ENCODE results near the gene DCTN5. TPM values are rescaled to one million over a fixed set of nuclear protein-coding genes. Genes with fewer than 3 reads are reported as not detected.
A peak's percentile ranks its signal among the peaks of the same experiment; 100 is the strongest.

DCTN5 gene
- polyA plus RNA-seq, 4 donors: 12.2 to 55.8 (median 20.3) TPM

- Histone ChIP-seq H3K27me3 (ENCODE audit: control insufficient read depth in 3 of 3, insufficient read depth in 3 of 3, low read length in 3 of 3) (no peaks in the 10 kb centered on the region), H3K36me3 (ENCODE audit: control insufficient read depth in 3 of 3, insufficient read depth in 2 of 3, low read depth in 1 of 3, low read length in 3 of 3) (no peaks in the 10 kb centered on the region), H3K9me3 (ENCODE audit: control insufficient read depth in 2 of 2, insufficient read depth in 1 of 2, low read depth in 1 of 2, low read length in 1 of 2) (no peaks in the 10 kb centered on the region), H3K4me3 (ENCODE audit: low read depth in 1 of 3, low read length in 3 of 3) (no peak overlapping the region), H3K4me1 (ENCODE audit: control insufficient read depth in 3 of 3, insufficient read depth in 2 of 3, low read depth in 1 of 3, low read length in 2 of 3) (no peaks in the 10 kb centered on the region), H3K27ac (ENCODE audit: low read depth in 1 of 3, low read length in 2 of 3) (no peak overlapping the region)
- no peak for DNase-seq
- WGBS, 3 donors: 65 to 85% (median 79%) methylated on average over 2 of the region's 2 CpGs
- FAIRE-seq: no peak
These were observed 61.7 kb downstream of the DCTN5 start for GRCh38 chr16:23702951-23703350.

- Histone ChIP-seq H3K4me3 (ENCODE audit: low read depth in 1 of 3, low read length in 3 of 3) (no peak overlapping the region), H3K4me1 (ENCODE audit: control insufficient read depth in 3 of 3, insufficient read depth in 2 of 3, low read depth in 1 of 3, low read length in 2 of 3) (no peaks in the 10 kb centered on the region), H3K36me3 (ENCODE audit: control insufficient read depth in 3 of 3, insufficient read depth in 2 of 3, low read depth in 1 of 3, low read length in 3 of 3) (no peaks in the 10 kb centered on the region), H3K27ac (ENCODE audit: low read depth in 1 of 3, low read length in 2 of 3) (no peak overlapping the region), H3K27me3 (ENCODE audit: control insufficient read depth in 3 of 3, insufficient read depth in 3 of 3, low read length in 3 of 3) (peaks cover 0 to 2% (median 0%) of the 10 kb centered on the region in 3 donors), H3K9me3 (ENCODE audit: control insufficient read depth in 2 of 2, insufficient read depth in 1 of 2, low read depth in 1 of 2, low read length in 1 of 2) (peaks cover 0 to 8% of the 10 kb centered on the region in 2 donors)
- no peak for FAIRE-seq
- DNase-seq: no peak
- WGBS, 3 donors: 86 to 87% (median 86%) methylated on average over 22 of the region's 22 CpGs
These were observed 63.7 kb downstream of the DCTN5 start for GRCh38 chr16:23704772-23705516.

GRCh38 chr16:23705517-23705902 is 64.2 kb downstream of the DCTN5 start:
- Histone ChIP-seq H3K27me3 (ENCODE audit: control insufficient read depth in 3 of 3, insufficient read depth in 3 of 3, low read length in 3 of 3) (peaks cover 0 to 2% (median 0%) of the 10 kb centered on the region in 3 donors), H3K4me3 (ENCODE audit: low read depth in 1 of 3, low read length in 3 of 3) (no peak overlapping the region), H3K36me3 (ENCODE audit: control insufficient read depth in 3 of 3, insufficient read depth in 2 of 3, low read depth in 1 of 3, low read length in 3 of 3) (no peaks in the 10 kb centered on the region), H3K9me3 (ENCODE audit: control insufficient read depth in 2 of 2, insufficient read depth in 1 of 2, low read depth in 1 of 2, low read length in 1 of 2) (peaks cover 0 to 13% of the 10 kb centered on the region in 2 donors), H3K4me1 (ENCODE audit: control insufficient read depth in 3 of 3, insufficient read depth in 2 of 3, low read depth in 1 of 3, low read length in 2 of 3) (no peaks in the 10 kb centered on the region), H3K27ac (ENCODE audit: low read depth in 1 of 3, low read length in 2 of 3) (no peak overlapping the region)
- FAIRE-seq: no peak
- no peak for DNase-seq
- 80 to 89% (median 84%) methylated on average over 2 of the region's 2 CpGs for whole genome bisulfite sequencing, 3 donors

DNA sequence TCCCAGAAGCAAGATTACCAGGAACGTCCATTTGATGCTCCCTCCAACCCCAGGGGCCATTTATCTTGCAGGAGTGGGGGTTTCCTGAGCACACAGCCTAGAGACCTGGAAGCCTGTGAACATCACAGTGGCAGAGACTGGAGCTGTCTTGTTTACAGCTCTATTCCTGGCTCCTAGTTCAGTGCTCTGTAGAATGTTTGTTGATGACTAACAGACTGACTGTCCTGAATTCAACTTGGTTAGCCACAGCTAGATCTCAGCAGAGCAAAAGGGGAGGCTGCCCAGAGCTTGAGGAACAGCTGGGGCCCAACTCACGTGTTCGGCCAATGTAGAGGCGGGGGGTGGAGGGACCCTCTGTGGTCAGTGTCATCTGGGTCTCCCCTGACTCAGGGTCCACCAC is 65.2 kb downstream of the DCTN5 start:
- 80 to 89% (median 88%) methylated on average over 4 of the region's 4 CpGs for WGBS, 3 donors
- FAIRE-seq: no peak
- Histone ChIP-seq H3K9me3 (ENCODE audit: control insufficient read depth in 2 of 2, insufficient read depth in 1 of 2, low read depth in 1 of 2, low read length in 1 of 2) (peaks cover 0 to 14% of the 10 kb centered on the region in 2 donors), H3K36me3 (ENCODE audit: control insufficient read depth in 3 of 3, insufficient read depth in 2 of 3, low read depth in 1 of 3, low read length in 3 of 3) (no peaks in the 10 kb centered on the region), H3K4me1 (ENCODE audit: control insufficient read depth in 3 of 3, insufficient read depth in 2 of 3, low read depth in 1 of 3, low read length in 2 of 3) (no peaks in the 10 kb centered on the region), H3K27ac (ENCODE audit: low read depth in 1 of 3, low read length in 2 of 3) (no peak overlapping the region), H3K27me3 (ENCODE audit: control insufficient read depth in 3 of 3, insufficient read depth in 3 of 3, low read length in 3 of 3) (peaks cover 0 to 4% (median 0%) of the 10 kb centered on the region in 3 donors), H3K4me3 (ENCODE audit: low read depth in 1 of 3, low read length in 3 of 3) (no peak overlapping the region)
- DNase-seq: no peak

GRCh38 chr16:23709536-23709935 is 68.3 kb downstream of the DCTN5 start:
- H3K36me3 ChIP-seq (ENCODE audit: control insufficient read depth in 3 of 3, insufficient read depth in 2 of 3, low read depth in 1 of 3, low read length in 3 of 3): no peaks in the 10 kb centered on the region
- peaks cover 0 to 14% of the 10 kb centered on the region in 2 donors for H3K9me3 ChIP-seq (ENCODE audit: control insufficient read depth in 2 of 2, insufficient read depth in 1 of 2, low read depth in 1 of 2, low read length in 1 of 2)
- H3K4me1 ChIP-seq (ENCODE audit: control insufficient read depth in 3 of 3, insufficient read depth in 2 of 3, low read depth in 1 of 3, low read length in 2 of 3): no peaks in the 10 kb centered on the region
- H3K27me3 ChIP-seq (ENCODE audit: control insufficient read depth in 3 of 3, insufficient read depth in 3 of 3, low read length in 3 of 3): peaks cover 0 to 15% (median 15%) of the 10 kb centered on the region in 3 donors
- DNase-seq (no peak), FAIRE-seq (no peak)
- no peak overlapping the region for H3K4me3 ChIP-seq (ENCODE audit: low read depth in 1 of 3, low read length in 3 of 3)
- no peak overlapping the region for H3K27ac ChIP-seq (ENCODE audit: low read depth in 1 of 3, low read length in 2 of 3)

GRCh38 chr16:23710008-23710407 is 68.7 kb downstream of the DCTN5 start:
- Histone ChIP-seq H3K9me3 (ENCODE audit: control insufficient read depth in 2 of 2, insufficient read depth in 1 of 2, low read depth in 1 of 2, low read length in 1 of 2) (peaks cover 0 to 14% of the 10 kb centered on the region in 2 donors), H3K4me1 (ENCODE audit: control insufficient read depth in 3 of 3, insufficient read depth in 2 of 3, low read depth in 1 of 3, low read length in 2 of 3) (no peaks in the 10 kb centered on the region), H3K4me3 (ENCODE audit: low read depth in 1 of 3, low read length in 3 of 3) (no peak overlapping the region), H3K36me3 (ENCODE audit: control insufficient read depth in 3 of 3, insufficient read depth in 2 of 3, low read depth in 1 of 3, low read length in 3 of 3) (no peaks in the 10 kb centered on the region), H3K27me3 (ENCODE audit: control insufficient read depth in 3 of 3, insufficient read depth in 3 of 3, low read length in 3 of 3) (peaks cover 0 to 15% (median 15%) of the 10 kb centered on the region in 3 donors), H3K27ac (ENCODE audit: low read depth in 1 of 3, low read length in 2 of 3) (no peak overlapping the region)
- 79 to 97% (median 88%) methylated on average over 2 of the region's 2 CpGs for WGBS, 3 donors
- no peak for DNase-seq
- FAIRE-seq: no peak

- 92 to 98% (median 96%) methylated on average over 3 of the region's 3 CpGs for WGBS, 3 donors
- no peak for FAIRE-seq
- H3K36me3 ChIP-seq (ENCODE audit: control insufficient read depth in 3 of 3, insufficient read depth in 2 of 3, low read depth in 1 of 3, low read length in 3 of 3): no peaks in the 10 kb centered on the region
- DNase-seq: no peak
- H3K4me1 ChIP-seq (ENCODE audit: control insufficient read depth in 3 of 3, insufficient read depth in 2 of 3, low read depth in 1 of 3, low read length in 2 of 3): no peaks in the 10 kb centered on the region
- H3K27me3 ChIP-seq (ENCODE audit: control insufficient read depth in 3 of 3, insufficient read depth in 3 of 3, low read length in 3 of 3): peaks cover 0 to 15% (median 15%) of the 10 kb centered on the region in 3 donors
- H3K27ac ChIP-seq (ENCODE audit: low read depth in 1 of 3, low read length in 2 of 3): no peak overlapping the region
- H3K4me3 ChIP-seq (ENCODE audit: low read depth in 1 of 3, low read length in 3 of 3): no peak overlapping the region
- H3K9me3 ChIP-seq (ENCODE audit: control insufficient read depth in 2 of 2, insufficient read depth in 1 of 2, low read depth in 1 of 2, low read length in 1 of 2): peaks cover 0 to 14% of the 10 kb centered on the region in 2 donors
These were observed 69.2 kb downstream of the DCTN5 start for GRCh38 chr16:23710504-23710903.

DNA sequence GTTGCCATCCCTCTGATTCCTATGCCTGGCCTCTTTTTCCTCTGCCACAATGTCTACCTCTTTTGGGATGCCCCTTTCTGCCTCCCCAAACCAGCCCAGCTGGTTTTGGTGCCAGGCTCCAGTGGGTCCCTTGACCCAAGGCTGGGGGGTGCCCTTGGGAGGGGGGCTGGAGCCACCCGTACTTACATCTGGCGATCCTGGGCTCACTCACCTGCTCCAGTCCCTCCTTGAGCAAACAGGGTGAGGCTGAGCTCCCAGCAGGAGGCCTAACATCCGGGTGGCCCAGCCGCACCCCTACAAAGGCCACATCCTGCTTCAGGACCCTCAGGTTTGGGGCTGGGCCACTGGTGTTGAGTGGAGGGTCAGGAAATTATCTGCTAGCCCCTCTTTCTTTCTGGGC is 70.5 kb downstream of the DCTN5 start:
- peak overlapping the region in 1 of 3 donors; percentile 57 for H3K27ac ChIP-seq (ENCODE audit: low read depth in 1 of 3, low read length in 2 of 3)
- no peaks in the 10 kb centered on the region for H3K4me1 ChIP-seq (ENCODE audit: control insufficient read depth in 3 of 3, insufficient read depth in 2 of 3, low read depth in 1 of 3, low read length in 2 of 3)
- DNase-seq (peak; percentile 61 to 68), FAIRE-seq (no peak)
- no peak overlapping the region for H3K4me3 ChIP-seq (ENCODE audit: low read depth in 1 of 3, low read length in 3 of 3)
- WGBS, 3 donors: 7 to 44% (median 23%) methylated on average over 4 of the region's 4 CpGs
- peaks cover 0 to 14% of the 10 kb centered on the region in 2 donors for H3K9me3 ChIP-seq (ENCODE audit: control insufficient read depth in 2 of 2, insufficient read depth in 1 of 2, low read depth in 1 of 2, low read length in 1 of 2)
- H3K27me3 ChIP-seq (ENCODE audit: control insufficient read depth in 3 of 3, insufficient read depth in 3 of 3, low read length in 3 of 3): peaks cover 0 to 16% (median 15%) of the 10 kb centered on the region in 3 donors
- H3K36me3 ChIP-seq (ENCODE audit: control insufficient read depth in 3 of 3, insufficient read depth in 2 of 3, low read depth in 1 of 3, low read length in 3 of 3): no peaks in the 10 kb centered on the region
